ENCODE results near the gene TGFA.

- TF ChIP-seq CTCF (conservative IDR thresholded peaks at IDR 0.05) (no peak), EZH2 (IDR thresholded peaks at IDR 0.05; ENCODE audit: low read depth) (no peak)
Measured at GRCh38 chr2:70560040-70560439, 6.4 kb upstream of the TGFA start.
